Measurements from ENCODE around the gene NALF2. TPM values are rescaled to one million over a fixed set of nuclear protein-coding genes. Genes with fewer than 3 reads are reported as not detected.

NALF2 gene
- total RNA-seq, 6 donors from 2014 or later = 0.06 to 0.37 (median 0.15) TPM; not detected in 3

DNA sequence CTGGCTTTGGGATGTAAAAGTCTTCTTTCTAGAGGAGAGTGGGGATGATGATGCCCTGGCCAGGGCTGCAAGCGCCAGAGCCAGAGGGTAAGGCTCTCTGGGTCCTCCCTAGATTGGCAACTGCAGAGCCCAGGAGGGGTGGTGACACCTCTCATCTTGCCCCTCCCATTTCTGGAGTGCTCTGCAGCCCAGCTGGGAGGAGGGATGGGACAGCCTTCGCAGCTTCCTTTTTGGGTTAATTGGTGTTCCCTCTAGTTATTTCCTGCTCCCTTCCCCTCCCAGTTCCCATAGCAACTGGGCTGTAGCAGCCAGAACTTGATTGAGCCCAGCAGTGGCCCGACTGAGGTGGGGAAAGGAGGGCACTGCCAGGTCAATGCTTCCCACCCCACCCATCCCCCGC is 19.2 kb downstream of the NALF2 start:
- Histone ChIP-seq H3K4me3 (no peak overlapping the region), H3K4me1 (no peaks in the 10 kb centered on the region), H3K36me3 (no peaks in the 10 kb centered on the region), H3K27me3 (no peaks in the 10 kb centered on the region), H3K27ac (no peak overlapping the region), H3K9me3 (no peaks in the 10 kb centered on the region)
- ATAC-seq (ENCODE audit: low FRiP score in 2 of 2) (no peak), DNase-seq (no peak)
- TF ChIP-seq EP300 (IDR thresholded peaks at IDR 0.05) (no peak), POLR2AphosphoS5 (IDR thresholded peaks at IDR 0.05) (no peak), POLR2A (IDR thresholded peaks at IDR 0.05) (no peak)
- TF ChIP-seq, protein P1, sequence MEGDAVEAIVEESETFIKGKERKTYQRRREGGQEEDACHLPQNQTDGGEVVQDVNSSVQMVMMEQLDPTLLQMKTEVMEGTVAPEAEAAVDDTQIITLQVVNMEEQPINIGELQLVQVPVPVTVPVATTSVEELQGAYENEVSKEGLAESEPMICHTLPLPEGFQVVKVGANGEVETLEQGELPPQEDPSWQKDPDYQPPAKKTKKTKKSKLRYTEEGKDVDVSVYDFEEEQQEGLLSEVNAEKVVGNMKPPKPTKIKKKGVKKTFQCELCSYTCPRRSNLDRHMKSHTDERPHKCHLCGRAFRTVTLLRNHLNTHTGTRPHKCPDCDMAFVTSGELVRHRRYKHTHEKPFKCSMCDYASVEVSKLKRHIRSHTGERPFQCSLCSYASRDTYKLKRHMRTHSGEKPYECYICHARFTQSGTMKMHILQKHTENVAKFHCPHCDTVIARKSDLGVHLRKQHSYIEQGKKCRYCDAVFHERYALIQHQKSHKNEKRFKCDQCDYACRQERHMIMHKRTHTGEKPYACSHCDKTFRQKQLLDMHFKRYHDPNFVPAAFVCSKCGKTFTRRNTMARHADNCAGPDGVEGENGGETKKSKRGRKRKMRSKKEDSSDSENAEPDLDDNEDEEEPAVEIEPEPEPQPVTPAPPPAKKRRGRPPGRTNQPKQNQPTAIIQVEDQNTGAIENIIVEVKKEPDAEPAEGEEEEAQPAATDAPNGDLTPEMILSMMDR (IDR thresholded peaks at IDR 0.05) = no peak
- 42% methylated on average over 4 of the region's 4 CpGs; no CpG with 5 or more reads in 1 of the 2 donors for WGBS, 2 donors

DNA sequence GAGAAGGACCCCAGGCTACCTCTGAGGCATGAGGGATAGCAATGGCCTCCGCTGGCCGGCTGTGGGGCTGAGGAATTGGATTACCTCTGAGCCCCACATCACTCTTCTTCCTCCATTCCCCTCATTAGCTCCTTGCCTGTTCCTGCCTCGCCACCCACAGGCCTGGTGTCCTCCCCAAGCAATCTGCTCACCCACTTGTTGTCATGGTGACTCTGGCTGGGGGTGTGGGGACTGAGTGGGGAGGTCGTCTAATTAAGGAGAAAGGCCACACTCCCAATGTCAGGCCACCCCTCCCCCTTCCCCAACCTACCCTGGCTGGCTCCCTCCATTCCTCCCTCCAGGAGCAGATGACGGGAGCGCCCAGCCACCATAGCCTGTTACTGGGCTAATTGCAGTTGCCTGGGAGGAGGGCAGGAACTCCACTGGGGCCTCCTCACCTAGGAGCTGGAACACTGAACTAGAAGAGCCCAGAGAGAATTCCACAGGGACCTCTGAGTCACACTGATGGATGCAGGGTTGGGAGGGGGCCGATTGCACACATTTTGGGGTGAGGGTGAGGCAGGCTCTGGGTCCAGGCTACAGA is 20.7 kb downstream of the NALF2 start:
- no peak overlapping the region for H3K4me3 ChIP-seq
- no peak overlapping the region for H3K27ac ChIP-seq
- peaks cover 0 to 6% (median 0%) of the 10 kb centered on the region in 4 donors for H3K27me3 ChIP-seq
- TF ChIP-seq, protein P1 (IDR thresholded peaks at IDR 0.05) = no peak
- TF ChIP-seq POLR2AphosphoS5 (IDR thresholded peaks at IDR 0.05) (no peak), EP300 (IDR thresholded peaks at IDR 0.05) (no peak), POLR2A (IDR thresholded peaks at IDR 0.05) (no peak)
- 64 to 73% methylated on average over 4 to 7 of the region's 7 CpGs for WGBS, 2 donors
- H3K36me3 ChIP-seq = no peaks in the 10 kb centered on the region
- ATAC-seq (ENCODE audit: low FRiP score in 2 of 2) (no peak), DNase-seq (no peak)
- H3K4me1 ChIP-seq = no peaks in the 10 kb centered on the region
- H3K9me3 ChIP-seq = no peaks in the 10 kb centered on the region

DNA sequence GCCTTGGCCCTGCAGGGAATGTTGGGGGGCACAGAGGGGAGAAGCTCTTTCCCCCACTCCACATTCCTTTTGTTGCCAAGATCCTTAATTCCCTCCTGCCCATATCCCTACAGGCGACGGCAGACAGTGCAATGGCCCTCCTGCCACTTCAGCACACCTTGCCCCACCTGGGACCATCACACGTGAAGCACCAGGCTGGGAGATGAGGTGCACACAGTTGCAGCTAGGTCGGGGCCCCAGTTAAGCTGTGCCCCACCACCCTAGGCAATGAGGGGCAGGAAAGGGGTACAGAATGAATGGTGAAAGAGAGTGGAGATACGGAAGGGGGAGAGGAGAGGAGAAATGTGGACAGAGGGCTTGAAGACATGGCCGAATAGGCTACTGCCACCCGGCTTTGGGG is 26.2 kb downstream of the NALF2 start:
- Histone ChIP-seq H3K36me3 (no peaks in the 10 kb centered on the region), H3K9me3 (no peaks in the 10 kb centered on the region), H3K4me3 (no peak overlapping the region), H3K27me3 (peaks cover 0 to 10% (median 0%) of the 10 kb centered on the region in 4 donors), H3K27ac (no peak overlapping the region), H3K4me1 (no peaks in the 10 kb centered on the region)
- DNase-seq (no peak), ATAC-seq (ENCODE audit: low FRiP score in 2 of 2) (no peak)
- TF ChIP-seq POLR2AphosphoS5 (IDR thresholded peaks at IDR 0.05) = no peak
- 75 to 82% methylated on average over 5 to 7 of the region's 7 CpGs for WGBS, 2 donors

DNA sequence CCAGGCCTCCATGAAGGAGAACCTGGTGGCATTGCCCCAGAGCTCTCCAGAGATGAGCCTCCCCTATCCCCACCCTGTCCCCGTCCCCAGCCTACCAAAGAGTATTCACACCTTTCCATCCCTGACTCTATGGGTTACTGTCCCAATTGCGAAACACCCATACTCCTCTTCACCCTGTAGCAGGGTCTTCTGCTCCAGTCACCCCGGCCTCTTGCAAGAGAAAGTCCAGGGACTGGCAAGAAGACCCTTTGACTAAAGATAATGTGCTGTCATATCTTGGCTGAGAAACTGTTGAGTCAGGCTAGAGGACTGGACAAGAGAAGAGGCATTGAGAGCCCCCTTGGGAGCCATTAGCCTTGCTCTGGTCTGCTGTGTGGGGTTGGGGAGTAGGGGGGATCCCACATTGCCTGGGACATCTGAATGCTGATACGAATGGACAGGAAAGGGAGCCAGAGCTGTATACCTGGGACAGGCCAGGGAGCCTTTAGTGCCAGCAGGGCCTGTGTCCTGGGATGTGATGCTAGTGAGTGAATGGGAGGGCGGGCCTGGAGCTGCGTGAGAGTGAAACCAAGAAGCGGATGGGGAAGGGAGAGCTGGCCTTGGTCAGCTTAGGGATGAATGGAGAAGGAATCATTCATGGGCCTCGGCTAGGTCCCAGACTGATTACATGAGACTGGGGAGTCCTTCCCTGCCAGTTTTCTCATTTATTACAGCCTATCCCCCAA is 27.1 kb downstream of the NALF2 start:
- 69 to 81% methylated on average over 5 to 8 of the region's 8 CpGs for WGBS, 2 donors
- Histone ChIP-seq H3K27ac (no peak overlapping the region), H3K36me3 (no peaks in the 10 kb centered on the region), H3K4me3 (no peak overlapping the region), H3K4me1 (no peaks in the 10 kb centered on the region), H3K27me3 (peaks cover 0 to 10% (median 0%) of the 10 kb centered on the region in 4 donors), H3K9me3 (no peaks in the 10 kb centered on the region)
- TF ChIP-seq, protein P1 (IDR thresholded peaks at IDR 0.05) = no peak
- TF ChIP-seq POLR2A (IDR thresholded peaks at IDR 0.05) (no peak), EP300 (IDR thresholded peaks at IDR 0.05) (no peak), POLR2AphosphoS5 (IDR thresholded peaks at IDR 0.05) (no peak)
- DNase-seq (no peak), ATAC-seq (ENCODE audit: low FRiP score in 2 of 2) (peak in 1 of 2 donors; percentile 6)

DNA sequence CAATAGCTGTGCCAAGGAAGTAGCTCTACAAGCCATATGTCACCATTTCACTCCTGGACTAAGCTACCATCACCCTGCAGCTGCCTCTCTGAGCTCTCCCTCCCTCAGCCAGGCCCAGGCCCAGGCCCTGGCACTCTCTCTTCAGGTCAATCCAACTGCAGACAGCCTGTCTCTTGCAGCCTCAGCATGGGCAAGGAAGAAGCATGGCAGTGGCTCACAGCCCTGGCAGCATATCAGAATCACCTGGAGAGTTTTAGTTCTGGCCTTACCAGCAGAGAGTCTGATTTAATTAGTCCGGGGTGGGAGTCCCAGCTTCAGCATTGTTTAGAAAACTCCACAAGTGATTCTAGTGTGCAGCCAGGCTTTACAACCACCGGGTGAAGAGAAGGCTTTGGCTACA is 31.5 kb downstream of the NALF2 start:
- H3K4me3 ChIP-seq = no peak overlapping the region
- TF ChIP-seq, protein P1 (IDR thresholded peaks at IDR 0.05) = no peak
- TF ChIP-seq POLR2A (IDR thresholded peaks at IDR 0.05) (no peak), POLR2AphosphoS5 (IDR thresholded peaks at IDR 0.05) (no peak), EP300 (IDR thresholded peaks at IDR 0.05) (no peak)
- no peak overlapping the region for H3K27ac ChIP-seq
- DNase-seq (no peak), ATAC-seq (ENCODE audit: low FRiP score in 2 of 2) (no peak)
- H3K27me3 ChIP-seq = peaks cover 0 to 7% (median 0%) of the 10 kb centered on the region in 4 donors
- H3K4me1 ChIP-seq = peaks cover 0 to 4% (median 0%) of the 10 kb centered on the region in 4 donors
- 25 to 37% methylated on average over 1 to 2 of the region's 2 CpGs for WGBS, 2 donors
- no peaks in the 10 kb centered on the region for H3K36me3 ChIP-seq
- H3K9me3 ChIP-seq = no peaks in the 10 kb centered on the region
